ENCODE measurements around the gene ZHX3.
"Not testable (repeated sequence)": the region's sequence is repeated elsewhere in the genome, so short reads cannot be mapped to it uniquely, and the experiment has no call there.

The ZHX3 gene

DNA sequence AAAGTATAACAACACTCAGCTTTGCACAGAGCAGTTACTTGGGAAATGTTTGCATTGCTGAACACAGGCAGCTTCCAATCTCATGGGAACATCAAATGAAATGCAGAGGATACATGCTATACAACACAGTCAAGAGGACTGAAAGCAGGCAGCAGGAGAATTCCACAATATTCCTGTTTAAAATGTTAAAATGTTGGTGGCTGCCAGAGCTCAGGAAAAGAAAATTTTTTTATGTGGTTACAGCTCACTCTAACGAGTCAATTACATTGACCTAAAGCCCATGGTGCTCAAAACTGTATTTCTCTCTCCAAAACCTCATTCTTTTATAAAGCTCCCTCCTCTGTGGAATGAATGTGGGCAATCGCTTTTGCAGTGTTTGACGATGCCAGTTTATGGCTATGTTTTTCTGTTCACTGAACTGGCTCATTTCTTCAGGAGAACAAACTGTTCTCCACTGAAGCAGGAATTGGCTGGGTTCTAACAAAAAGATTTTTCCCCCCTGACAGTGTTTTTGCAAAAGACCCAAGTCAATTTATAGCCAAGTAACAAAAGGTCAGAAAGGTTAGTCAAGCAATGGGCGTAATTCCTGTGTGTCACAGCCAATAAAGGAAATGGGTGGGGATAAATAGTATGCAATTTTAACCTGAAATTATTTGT is 69.0 kb downstream of the ZHX3 start:
- no peak for DNase-seq

GRCh38 chr20:41247523-41248367 is 69.8 kb downstream of the ZHX3 start:
- no peak for DNase-seq

- DNase-seq = peak; percentile 46
Measured at GRCh38 chr20:41245086-41245707, 72.3 kb downstream of the ZHX3 start.

DNA sequence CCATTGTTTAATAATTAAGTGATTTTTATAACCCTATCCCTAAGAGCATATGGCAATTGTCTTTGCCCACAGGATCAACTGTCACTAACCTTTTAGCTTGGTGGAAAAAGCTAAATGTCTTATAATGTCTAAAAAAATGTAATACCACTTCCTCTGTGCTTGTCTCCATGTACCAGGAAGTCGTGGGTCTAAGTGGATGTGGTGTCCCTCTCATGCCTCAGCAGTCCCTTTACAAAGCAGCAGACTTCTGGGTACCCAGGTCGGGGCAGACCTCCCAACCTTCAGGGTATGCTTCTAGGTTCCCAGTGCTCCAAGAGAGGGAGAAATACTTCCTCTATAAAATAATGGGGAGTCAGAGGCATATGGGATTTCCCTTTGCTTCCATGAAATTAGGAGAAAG is 74.7 kb downstream of the ZHX3 start:
- no peak for DNase-seq

- no peak for DNase-seq
Measured at GRCh38 chr20:41242352-41242751, 75.2 kb downstream of the ZHX3 start.

DNA sequence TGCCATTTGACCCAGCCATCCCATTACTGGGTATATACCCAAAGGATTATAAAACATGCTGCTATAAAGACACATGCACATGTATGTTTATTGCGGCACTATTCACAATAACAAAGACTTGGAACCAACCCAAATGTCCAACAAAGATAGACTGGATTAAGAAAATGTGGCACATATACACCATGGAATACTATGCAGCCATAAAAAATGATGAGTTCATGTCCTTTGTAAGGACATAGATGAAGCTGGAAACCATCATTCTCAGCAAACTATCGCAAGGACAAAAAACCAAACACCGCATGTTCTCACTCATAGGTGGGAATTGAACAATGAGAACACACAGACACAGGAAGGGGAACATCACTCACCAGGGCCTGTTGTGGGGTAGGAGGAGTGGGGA is 80.3 kb downstream of the ZHX3 start:
- not testable (repeated sequence) for DNase-seq

DNA sequence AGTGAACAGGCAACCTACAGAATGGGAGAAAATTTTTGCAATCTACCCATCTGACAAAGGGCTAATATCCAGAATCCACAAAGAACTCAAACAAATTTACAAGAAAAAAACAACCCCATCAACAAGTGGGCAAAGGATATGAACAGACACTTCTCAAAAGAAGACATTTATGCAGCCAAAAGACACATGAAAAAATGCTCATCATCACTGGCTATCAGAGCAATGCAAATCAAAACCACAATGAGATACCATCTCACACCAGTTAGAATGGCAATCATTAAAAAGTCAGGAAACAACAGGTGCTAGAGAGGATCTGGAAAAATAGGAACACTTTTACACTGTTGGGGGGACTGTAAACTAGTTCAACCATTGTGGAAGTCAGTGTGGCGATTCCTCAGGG is 80.7 kb downstream of the ZHX3 start:
- DNase-seq = not testable (repeated sequence)

DNA sequence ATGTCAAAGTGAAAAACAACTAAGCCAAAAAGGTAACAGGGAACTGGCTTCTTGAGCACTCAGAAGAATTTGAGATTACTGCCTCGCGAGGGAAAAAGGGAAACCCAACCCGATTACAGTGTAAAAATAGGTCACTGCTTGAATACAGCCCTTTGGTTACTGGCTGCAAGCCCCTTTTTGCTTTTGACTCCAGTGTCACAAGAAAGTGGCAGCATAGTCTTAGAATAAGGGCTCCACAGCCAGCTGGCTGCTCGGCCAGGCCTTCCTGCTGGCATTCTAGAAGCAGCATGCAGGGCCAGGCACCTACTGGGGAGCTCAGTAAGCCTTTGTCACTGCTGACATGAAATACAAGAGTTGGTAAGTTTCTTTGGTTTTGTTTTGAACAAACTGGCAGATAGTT is 83.0 kb downstream of the ZHX3 start:
- no peak for DNase-seq

GRCh38 chr20:41234041-41234440 is 83.5 kb downstream of the ZHX3 start:
- no peak for DNase-seq

DNA sequence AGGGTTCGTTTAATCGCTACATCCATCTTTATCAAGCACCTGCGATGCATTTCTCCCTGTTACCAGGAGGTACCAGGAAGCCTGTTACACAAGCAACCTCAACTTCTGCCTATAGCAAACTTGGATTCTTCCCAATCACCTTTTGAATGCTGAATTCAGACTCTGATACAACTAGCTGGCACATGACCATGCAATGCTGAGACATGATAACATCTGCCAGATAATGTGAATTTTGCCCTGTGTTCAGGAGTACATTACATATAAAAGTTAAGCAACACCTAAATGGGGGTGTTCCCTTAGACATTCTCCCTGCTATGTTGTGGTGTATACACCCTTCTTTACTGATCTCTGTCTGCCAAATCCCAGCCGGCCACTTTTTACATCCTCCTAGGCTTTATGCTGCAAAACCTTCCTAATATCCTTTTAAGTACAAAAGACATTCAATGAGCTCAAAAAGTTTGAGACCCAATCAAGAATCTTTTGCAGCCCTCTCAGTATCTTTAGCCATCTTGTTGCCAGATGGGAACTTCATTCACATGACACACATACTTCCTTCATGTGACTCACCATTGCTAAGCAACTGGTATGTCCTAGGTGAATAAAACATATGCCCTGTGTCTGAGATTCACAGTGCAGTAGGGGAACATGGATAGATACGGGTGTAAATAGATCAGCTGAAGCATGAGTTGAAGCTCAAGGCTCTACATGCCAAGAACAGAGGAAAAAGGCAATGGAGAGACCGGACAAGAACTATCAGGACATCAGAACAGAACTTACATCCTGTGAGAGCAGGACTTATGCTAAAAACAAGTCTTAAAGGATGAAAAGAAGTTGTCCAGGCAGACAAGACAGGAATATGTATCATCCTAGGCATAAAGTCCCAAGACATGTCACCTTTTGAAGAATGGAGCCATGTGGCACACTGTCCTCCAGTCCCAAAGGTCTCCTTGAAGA is 84.3 kb downstream of the ZHX3 start:
- DNase-seq = no peak

DNA sequence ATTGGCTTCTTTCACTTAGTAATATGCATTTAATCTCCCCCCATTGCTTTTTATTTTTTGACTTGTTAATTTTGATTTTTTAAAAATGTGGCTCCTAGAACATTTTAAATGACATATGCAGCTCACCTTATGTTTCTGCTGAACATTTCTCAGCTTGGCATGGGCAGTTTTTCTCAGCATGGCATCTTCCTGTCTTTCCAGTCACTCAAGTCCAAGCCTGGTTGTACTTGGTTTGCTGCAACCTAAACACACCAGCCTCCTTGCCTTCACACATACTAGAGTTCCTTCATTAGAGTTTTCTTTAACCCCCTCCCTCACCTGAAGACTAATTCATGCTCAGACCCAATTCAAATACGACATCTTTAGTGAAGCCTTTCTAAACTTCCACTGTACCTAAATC is 86.4 kb downstream of the ZHX3 start:
- DNase-seq = no peak

DNA sequence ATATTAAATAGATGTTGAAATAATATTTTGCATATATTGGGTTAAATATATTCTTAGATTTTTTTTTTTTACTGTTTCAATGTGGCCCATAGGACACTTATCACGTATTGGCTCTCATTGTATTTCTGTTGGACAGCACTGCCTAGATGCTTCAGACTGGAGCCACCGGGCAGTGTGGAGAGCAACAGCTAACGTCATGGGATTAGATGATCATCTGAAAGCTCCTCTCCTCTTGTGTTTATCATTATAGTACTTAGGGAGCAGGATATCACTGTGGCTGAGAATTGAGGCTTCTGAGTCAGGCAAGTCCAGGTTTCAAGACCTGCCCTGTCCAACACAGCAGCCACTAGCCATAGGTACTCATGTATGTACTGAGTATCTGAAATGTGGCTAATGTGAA is 87.4 kb downstream of the ZHX3 start:
- DNase-seq = no peak

- no peak for DNase-seq
Measured at GRCh38 chr20:41229259-41229658, 88.3 kb downstream of the ZHX3 start.

DNA sequence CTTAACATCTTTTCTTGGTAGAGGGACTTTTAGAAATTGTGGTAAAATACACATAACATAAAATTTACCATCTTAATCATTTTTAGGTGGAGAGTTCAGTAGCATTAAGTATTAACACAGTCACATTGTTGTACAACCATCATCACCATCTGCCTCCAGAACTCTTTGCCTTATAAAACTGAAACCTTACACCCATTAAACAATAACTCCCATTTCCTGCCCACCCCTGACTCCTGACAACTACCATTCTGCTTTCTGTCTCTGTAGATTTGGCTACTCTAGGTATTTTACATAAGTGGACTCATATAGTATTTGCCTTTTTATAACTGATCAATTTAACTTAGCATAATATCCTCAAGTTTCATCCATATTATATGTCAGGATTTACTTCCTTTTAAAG is 88.7 kb downstream of the ZHX3 start:
- no peak for DNase-seq

- DNase-seq = no peak
Measured at GRCh38 chr20:41226426-41226825, 91.1 kb downstream of the ZHX3 start.

DNA sequence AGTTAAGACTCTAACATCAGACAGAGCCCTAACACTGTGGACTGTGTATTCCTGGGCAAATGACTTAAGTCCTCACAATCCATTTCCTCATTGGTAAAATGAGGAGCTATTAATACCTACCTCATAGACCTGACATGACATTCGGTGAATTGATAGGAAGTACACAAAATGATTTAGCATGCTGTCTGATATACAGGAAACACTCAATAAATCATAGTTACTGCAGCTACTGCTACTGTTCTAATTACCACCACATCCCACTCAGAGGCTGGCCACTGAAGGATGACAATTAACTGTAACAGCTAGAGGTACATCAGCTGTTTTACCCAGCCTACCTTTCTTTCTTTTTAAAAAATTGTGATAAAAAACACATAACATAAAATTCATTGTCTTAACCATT is 92.4 kb downstream of the ZHX3 start:
- no peak for DNase-seq

GRCh38 chr20:41224281-41224680 is 93.2 kb downstream of the ZHX3 start:
- no peak for DNase-seq

GRCh38 chr20:41223112-41223511 is 94.4 kb downstream of the ZHX3 start:
- DNase-seq = no peak

DNA sequence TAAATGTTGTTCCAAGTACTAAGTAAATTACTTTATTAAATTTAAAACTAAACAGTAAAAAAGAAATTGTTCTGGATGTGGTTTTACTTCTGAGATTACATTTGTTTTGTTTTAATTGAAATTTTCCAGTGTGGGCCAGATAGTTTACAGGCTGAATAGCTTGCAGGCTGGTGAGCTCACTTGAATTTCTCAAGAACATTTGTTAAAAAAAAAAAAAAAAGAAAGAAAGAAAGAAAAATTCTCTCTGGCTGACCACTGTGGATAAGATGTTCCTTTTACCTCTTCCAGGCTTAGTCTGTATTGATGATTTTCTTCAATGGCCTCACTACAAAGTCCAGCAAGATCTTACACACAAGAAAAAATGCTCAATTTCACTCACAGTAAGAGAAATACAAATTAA is 94.8 kb downstream of the ZHX3 start:
- DNase-seq = no peak

GRCh38 chr20:41222296-41222695 is 95.2 kb downstream of the ZHX3 start:
- DNase-seq = no peak

- no peak for DNase-seq
Measured at GRCh38 chr20:41221614-41222218, 95.8 kb downstream of the ZHX3 start.

- DNase-seq = no peak
Measured at GRCh38 chr20:41219824-41220223, 97.7 kb downstream of the ZHX3 start.

GRCh38 chr20:41218466-41218865 is 99.1 kb downstream of the ZHX3 start:
- no peak for DNase-seq

All from NCI-H146 (cell line).